ENCODE measurements around the gene ARSG.

Gene ARSG

DNA sequence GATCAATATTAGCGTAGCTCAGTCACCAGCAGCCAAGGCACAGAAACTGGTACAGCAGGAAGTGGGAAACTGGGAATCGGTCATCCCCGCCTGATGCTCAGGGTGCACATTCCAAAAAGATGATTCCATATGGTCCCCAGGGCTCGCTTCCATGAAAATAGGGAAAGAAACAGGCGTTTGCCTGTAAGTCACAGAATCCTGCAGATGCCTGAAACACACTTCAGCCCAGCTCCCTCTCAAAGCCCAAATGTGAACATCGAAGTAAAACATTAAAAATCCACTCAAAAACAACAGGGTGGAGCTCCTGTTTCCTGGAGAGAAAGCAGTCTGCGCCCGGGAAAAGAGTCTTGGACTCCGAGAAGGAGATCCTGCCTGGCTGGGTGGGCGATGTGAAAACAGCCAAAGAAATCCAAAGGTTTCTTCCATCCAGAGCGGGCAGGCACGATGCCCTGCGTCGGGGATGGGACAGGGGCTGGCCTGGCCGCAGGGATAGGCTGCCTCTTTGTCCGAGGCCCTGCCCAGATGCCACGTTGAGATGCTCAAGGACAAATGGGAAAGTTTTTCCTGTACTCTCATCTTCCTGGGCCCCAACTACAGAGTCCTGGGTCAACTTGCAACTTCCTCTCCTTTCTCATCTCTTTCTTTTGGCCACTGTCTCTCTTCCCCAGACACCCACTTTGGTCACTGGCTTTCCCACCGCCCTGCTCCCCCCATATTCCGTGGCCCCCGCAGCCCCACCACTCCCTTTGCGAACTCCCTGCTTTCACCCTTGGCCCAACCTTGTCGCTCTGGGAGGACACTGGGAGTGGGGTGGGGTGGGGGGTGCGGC lies 165.3 kb downstream of the ARSG start:
- no peak for DNase-seq

DNA sequence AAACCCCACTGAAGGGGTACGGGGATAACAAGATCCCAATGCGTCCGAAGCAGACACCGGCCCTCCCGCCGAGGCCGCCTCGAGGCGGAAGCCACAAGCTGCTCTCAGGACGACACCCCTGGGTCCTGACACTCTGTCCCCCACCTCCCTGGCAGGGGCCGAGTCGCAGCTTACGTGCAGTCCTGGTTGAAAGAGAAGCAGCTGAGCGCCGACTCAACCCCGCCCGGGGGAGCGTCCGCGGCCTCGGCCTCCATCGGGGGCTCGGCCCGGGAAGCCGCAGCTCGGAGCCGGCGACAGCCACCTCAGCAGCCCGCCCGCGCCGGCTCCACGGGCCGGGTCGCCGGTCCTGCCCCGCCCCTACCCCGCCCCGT lies 165.9 kb downstream of the ARSG start, which contains the start of gene WIPI1:
Gene WIPI1 (minus strand): TSS at position 329 of the 371 bp plus-strand sequence. CDS start 75 bp downstream, at position 254.
- no peak for DNase-seq

DNA sequence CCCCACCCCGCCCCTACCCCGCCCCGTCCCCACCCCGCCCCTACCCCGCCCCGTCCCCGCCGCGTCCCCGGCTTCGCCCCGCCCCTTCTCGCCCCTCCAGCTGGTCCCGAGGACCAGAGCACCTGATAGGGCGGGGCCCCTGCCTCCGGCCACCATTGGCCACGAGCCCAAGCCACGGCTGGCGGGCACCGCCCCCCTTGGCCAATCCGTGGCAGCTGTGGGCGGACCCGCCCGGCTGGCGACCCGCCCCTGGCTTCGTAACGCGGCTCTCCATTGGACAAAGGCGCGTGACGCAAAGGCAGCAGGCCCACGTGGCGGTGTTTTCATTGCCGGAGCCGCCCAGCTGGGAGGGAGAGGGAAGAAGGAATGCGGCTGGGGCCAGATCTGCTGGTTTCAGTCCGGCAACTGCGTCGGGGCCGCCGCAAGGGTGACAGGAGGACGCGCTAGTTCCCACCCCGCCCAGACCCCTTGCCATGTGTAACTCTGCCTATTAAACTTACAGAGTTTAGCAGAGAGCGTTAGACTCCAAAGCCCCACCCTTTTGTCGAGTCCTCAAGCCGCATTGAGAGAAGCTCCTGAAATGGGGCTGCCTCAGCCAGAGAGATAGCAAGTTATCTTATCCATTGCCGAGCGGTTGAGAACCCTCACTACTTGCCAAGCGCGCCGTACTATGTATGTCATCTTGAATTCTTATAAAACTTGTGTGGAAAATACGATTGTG lies 166.4 kb downstream of the ARSG start:
- DNase-seq: peak; percentile 99

DNA sequence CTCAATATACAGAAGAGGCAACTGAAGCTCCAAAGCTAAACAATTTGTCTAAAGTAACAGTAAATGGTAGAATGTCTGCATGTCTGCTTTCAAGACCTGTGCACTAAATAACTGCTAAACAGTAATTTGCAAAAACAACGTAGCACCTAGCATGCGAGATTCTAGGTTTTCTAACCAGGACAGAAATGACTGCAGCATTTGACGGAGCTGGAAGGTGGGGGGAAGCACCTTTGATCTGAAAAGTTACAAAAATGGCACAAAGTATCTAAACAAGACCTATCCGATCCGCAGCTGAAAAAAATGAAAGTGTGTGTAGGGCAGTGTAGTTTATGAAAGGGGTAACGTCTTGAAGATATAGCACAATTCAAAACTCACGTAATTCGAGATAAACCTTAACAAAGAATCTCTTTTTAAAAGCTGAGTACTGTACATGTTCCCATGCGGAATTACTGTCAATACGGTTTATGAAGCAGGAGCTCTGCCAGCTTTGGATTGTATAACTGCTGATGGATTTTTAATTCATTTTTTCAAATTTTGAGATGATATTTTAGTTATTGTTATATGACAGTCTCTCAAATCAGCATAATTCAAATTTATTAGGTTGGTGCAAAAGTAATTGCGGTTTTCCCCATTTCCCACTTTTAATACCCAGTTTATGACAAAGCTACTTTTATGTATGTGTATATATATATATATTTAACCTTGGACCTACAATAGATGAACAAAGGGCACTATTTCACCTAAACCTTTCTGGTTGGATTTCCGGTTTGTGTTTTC lies 167.2 kb downstream of the ARSG start:
- no peak for DNase-seq

DNA sequence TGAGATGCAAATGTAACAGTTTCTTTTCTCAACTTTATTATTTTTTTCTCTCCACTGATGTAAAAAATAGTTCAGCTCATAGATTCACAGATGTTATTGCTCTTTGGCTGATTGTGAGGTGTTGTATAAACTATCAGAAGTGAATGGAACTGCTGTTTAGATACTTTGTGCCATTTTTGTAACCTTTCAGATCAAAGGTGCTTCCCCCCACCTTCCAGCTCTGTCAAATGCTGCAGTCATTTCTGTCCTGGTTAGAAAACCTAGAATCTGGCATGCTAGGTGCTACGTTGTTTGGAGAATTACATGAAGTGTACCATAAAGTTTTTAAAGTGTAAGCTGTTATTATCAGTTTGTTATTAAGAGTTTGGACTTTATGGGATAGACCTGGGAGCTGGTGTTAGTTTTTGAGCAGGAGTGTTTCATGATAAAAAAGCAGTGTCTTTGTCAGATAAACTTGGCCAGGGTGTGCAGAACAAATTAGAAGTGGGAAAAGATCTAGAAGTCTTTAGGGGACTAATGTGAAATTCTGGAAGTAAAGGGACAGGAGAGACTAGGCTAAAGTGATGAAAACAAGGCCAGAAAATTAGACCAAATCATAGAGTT lies 167.8 kb downstream of the ARSG start:
- DNase-seq: no peak

DNA sequence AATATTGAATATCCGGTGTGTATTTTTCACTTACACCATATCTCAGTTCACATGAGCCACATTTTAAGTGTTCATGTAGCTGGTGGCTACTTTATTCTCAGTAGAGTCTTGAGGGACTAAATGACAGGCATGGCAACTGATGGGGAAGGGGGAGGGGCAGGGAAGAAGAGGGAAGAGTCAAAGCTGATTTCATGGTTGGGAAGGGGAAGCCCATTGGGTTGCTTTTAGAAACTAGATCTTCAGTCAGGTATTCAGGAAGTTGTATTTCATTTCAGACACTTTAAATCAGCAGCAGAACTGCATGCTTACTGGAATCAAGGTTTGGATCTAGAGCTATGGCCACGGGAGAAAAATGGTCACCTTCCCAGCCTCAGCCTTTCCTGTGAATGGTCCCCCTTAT lies 168.9 kb downstream of the ARSG start:
- DNase-seq: no peak

DNA sequence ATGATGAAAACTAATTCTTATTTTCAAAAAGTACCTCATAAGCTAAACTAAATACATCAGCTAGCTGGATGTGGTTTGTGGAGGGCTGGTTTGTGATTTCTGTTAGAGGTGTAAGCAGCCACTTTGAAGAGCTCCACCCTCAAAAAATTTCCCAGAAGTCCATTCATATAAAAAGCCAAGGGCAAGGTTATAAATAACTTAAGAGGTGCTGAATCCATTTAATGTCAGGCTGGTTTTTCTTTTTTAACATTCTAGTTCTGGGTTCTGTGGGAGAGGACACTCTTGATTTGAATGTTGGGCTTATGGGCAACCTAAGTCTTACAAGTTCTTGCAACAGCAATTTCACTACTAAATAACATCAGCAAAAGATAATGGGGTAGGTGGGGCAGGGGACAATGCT lies 169.4 kb downstream of the ARSG start:
- peak; percentile 77 for DNase-seq

DNA sequence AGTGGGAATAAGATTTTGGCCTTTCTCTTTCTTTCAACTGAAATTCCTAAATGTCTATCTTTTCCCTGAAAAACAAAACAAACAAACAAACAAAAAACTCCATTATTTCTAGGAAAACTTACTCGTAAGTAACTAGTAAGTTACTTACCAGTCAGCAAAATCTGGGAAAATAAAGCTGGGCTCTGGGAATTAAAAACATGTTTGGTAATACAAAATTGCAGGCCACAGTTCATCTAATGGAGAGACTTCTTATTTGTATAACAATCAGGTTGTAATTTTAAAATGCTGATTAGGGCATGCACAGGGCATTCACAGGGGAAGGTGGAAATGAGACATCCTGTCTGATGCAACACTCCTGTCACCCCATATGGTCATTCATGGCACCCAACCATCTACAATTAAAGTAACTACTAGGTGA lies 169.8 kb downstream of the ARSG start:
- DNase-seq: no peak

DNA sequence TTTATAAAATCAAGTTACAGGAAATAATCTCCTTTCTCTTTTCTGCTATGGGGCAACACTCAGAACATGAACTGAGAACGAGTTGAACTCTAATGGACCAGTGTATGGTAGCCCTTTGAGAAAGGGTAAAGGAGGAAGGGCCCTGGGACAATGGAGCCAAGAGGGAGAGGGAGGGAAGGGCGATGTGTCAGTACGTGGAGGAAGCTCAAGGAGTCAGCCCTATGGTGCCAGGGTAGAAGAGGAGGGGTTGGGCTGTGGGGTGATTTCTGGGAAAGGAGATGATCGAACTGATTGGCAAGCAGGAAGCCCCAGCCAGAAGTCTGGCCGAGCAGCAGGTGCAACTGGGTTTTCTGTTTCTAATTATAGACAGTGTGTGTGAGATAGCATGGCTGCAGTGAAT lies 170.3 kb downstream of the ARSG start:
- no peak for DNase-seq

DNA sequence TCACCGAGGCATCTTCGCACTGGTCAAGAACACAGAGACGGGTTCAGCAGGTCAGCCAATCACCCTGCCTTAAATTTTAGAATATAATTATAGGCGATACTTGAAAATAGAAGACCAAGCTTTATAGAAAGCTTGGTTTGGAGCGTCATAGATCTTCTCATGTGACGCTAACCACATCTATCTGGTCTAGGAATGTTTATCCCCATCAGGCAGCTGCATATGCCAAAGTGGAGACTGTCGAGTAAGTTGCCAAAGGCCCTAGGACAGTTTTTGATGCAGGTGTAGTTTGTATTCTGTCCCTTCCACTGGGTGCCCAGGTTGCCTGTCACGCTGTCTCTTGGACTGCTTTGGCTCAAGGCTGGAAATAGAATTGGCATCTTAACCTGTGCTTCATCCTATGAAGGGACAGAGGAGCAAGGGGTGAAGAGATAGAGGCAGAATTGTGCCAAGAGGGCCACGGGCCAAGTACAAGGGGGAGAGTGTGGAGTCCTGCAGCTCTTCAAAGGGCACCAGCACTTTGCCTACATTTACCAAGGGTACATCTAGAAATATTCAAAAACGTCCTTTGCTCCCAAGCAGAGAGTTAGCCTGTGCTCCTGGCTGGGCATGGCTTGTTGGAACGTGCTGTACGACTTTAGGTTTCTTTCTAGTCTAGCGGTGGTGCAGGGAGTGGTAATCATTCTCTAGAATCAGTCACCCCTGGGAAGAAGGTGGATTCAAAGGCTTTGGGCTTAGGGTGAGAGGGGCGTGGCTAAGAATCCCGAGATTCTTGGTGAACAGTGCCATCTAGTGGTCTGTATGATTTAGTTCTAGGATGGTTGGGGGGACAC lies 171.3 kb downstream of the ARSG start:
- DNase-seq: peak; percentile 85

DNA sequence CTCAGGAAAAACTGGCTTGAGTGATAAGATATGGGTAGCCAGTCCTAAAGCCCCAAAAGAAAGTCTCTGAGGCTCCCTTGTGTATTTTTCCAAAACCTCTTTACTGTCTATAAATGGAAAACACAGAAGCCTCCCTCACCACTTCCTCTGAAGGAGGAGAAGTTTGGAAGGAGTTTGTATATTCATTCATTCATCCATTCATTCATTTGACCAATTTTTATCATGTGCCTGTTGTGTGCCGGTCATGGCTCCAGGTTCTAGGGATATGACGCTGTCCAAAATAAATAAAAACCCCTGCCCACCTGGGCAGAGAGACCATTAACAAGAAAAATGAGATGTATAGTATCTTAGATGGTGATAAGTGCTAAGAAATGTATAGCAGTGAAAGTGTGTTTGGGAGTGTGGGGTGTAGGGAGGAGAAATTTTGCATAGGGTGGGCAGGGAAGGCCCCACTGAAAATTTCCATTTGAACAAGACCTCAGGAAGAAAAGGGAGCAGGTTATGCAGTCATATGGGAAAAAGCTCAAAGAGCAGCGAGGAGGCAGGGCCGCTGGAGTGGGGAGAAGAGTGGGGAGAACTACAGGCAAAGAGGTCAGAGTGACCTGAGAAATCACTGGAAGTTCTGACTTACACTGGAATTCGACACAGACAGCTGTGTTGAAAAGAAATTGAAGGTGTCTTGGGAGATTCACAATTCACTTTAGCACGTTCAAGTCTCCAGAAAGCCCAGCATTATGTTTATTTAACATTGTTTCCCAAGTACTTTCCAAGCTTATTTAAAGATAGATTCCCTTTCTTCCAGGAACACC lies 172.1 kb downstream of the ARSG start:
- DNase-seq: no peak

DNA sequence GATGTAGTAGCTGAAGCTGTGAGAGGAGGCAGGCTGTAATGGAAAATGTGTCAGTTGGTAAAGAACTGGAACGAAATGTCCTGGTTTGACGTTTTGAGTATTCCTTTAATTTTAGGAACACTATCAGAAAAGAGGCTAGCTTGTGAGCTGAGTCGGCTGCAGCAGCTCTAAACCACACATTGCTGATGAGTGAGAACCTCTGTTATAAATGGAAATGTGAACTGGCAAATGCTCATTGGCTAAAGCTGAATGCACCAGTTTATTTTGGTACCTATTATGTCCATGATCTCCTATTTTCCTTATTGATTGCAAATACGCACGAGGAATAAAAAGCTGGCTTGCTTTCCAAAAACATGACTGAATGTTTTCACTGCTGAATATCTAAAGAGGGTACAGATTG lies 177.0 kb downstream of the ARSG start:
- DNase-seq: no peak

DNA sequence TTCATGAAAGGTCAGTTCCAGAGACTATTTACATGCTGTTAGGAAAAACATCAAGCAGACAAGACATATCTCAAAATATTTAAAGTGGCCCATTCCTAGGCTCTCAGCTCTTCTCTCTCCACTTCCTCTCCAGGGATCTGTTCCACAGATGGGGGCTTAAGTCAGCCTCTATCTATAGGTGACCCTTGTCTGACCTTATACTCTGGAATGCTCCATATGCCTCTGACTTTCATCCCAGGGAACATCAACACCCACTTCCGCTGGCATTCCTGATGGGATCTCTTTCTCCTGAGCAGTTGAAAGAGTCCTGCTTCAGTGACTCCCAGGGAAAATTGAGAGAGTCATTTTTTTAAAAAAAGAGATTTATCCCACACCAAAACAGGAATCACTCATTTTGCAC lies 177.5 kb downstream of the ARSG start:
- DNase-seq: no peak

Measured in CD4-positive, alpha-beta T cell treated with Interleukin-12 subunit alpha and Interleukin-12 subunit beta, for 1 hour (primary cell).